ENCODE results near the gene ITGA7. TPM values are rescaled to one million over a fixed set of nuclear protein-coding genes. Genes with fewer than 3 reads are reported as not detected.

Gene ITGA7
- total RNA-seq, 3 donors from 2014 or later: 20.5 to 190 (median 33.1) TPM

GRCh38 chr12:55736780-55737580 lies 29.3 kb upstream of the ITGA7 start:
- Histone ChIP-seq H3K27me3 (no peaks in the 10 kb centered on the region), H3K9me3 (no peaks in the 10 kb centered on the region), H3K36me3 (no peaks in the 10 kb centered on the region), H3K27ac (peak overlapping the region; percentile 71 to 79), H3K4me3 (no peak overlapping the region), H3K4me1 (no peaks in the 10 kb centered on the region)
- TF ChIP-seq POLR2AphosphoS5 (IDR thresholded peaks at IDR 0.05): no peak
- peak; percentile 35 to 74 (median 67) for TF ChIP-seq CTCF (IDR thresholded peaks at IDR 0.05)
- TF ChIP-seq POLR2A (IDR thresholded peaks at IDR 0.05): no peak
- peak in 1 of 2 donors; percentile 62 for DNase-seq (ENCODE audit: low spot score in 2 of 2)
- intact Hi-C loops (cut with DNase I; ENCODE audit: low total_unique reads): no loop called here

GRCh38 chr12:55736076-55736475 lies 28.4 kb upstream of the ITGA7 start:
- H3K4me3 ChIP-seq: no peak overlapping the region
- DNase-seq (ENCODE audit: low spot score in 2 of 2): peak in 1 of 2 donors; percentile 40
- no peaks in the 10 kb centered on the region for H3K36me3 ChIP-seq
- no peaks in the 10 kb centered on the region for H3K27me3 ChIP-seq
- TF ChIP-seq POLR2A (IDR thresholded peaks at IDR 0.05): no peak
- no peak for TF ChIP-seq CTCF (IDR thresholded peaks at IDR 0.05)
- TF ChIP-seq POLR2AphosphoS5 (IDR thresholded peaks at IDR 0.05): no peak
- no peak overlapping the region for H3K27ac ChIP-seq
- no peaks in the 10 kb centered on the region for H3K4me1 ChIP-seq
- no peaks in the 10 kb centered on the region for H3K9me3 ChIP-seq
- intact Hi-C loops (cut with DNase I; ENCODE audit: low total_unique reads): no loop called here

- TF ChIP-seq CTCF (IDR thresholded peaks at IDR 0.05) (no peak), POLR2A (IDR thresholded peaks at IDR 0.05) (no peak), POLR2AphosphoS5 (IDR thresholded peaks at IDR 0.05) (no peak)
- H3K4me3 ChIP-seq: no peak overlapping the region
- no peaks in the 10 kb centered on the region for H3K36me3 ChIP-seq
- H3K4me1 ChIP-seq: peaks cover 0 to 5% of the 10 kb centered on the region in 2 donors
- DNase-seq (ENCODE audit: low spot score in 2 of 2): no peak
- no peak overlapping the region for H3K27ac ChIP-seq
- no peaks in the 10 kb centered on the region for H3K27me3 ChIP-seq
- intact Hi-C loops (cut with DNase I; ENCODE audit: low total_unique reads): no loop called here
- H3K9me3 ChIP-seq: no peaks in the 10 kb centered on the region
Observed at GRCh38 chr12:55734595-55734994, 26.9 kb upstream of the ITGA7 start.

- H3K4me1 ChIP-seq: peaks cover 0 to 5% of the 10 kb centered on the region in 2 donors
Observed at GRCh38 chr12:55733858-55734257, 26.2 kb upstream of the ITGA7 start.

More at GRCh38 chr12:55733858-55734257, 26.2 kb upstream of the ITGA7 start:
- DNase-seq (ENCODE audit: low spot score in 2 of 2): no peak
- H3K27ac ChIP-seq: no peak overlapping the region
- no peaks in the 10 kb centered on the region for H3K36me3 ChIP-seq
- H3K27me3 ChIP-seq: no peaks in the 10 kb centered on the region
- no peak for TF ChIP-seq POLR2AphosphoS5 (IDR thresholded peaks at IDR 0.05)
- no peak for TF ChIP-seq CTCF (IDR thresholded peaks at IDR 0.05)
- no peak for TF ChIP-seq POLR2A (IDR thresholded peaks at IDR 0.05)
- intact Hi-C loops (cut with DNase I; ENCODE audit: low total_unique reads): no loop called here
- no peak overlapping the region for H3K4me3 ChIP-seq
- no peaks in the 10 kb centered on the region for H3K9me3 ChIP-seq
